ENCODE data around the gene MRPL43. TPM values are rescaled to one million over a fixed set of nuclear protein-coding genes. Genes with fewer than 3 reads are reported as not detected.
A peak's percentile ranks its signal among the peaks of the same experiment; 100 is the strongest.

The MRPL43 gene
- total and polyA plus RNA-seq, 9 of the 15 experiments (the other 6 are each of a cell fraction or from before 2014, with no cell fraction given) = 15.1 to 63.7 (median 37.2) TPM

DNA sequence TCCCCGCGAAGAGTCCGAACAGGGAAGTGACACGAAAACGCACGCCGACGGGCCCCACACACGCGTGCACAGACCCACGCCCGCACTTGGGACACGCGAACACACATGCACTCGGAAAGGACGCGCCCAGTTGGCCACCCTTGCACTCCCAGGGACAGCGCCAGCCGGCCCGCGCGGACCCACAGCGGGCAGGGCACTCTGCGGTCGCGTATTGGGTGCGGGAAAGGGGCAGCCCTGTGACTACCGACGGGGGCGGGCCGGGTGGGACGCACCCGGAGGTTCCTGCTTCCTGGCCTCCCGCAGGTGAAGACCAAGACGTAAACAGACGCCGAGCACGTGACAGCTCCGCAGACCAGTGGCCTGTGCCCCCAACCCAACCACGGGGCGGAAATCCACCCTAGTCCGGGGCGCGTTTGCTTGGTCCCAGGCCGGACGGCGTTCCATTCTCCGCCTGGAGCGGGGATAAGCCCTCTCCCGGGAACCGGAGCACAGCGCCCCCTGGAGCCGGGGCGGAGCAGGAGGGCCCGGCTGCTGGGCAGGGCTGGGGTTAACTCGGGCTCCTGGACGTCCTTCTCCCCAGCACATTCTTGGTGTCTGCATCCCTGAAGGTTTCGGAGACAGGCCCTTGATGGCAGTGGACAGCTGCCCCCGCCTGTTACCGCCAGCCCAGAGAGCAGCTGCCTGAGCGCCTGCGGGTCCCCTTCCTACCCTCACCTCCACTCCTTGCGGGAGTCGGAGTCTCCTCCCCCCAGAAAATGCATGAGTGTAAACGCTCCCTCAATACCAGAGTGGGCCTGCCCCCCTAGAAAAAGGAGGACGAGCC, 10.3 kb upstream of the MRPL43 start (continued):
- TF ChIP-seq MAFF (IDR thresholded peaks at IDR 0.05; ENCODE audit: low read length) (no peak), ZNF217 (CRISPR knock-in tag; IDR thresholded peaks at IDR 0.05) (no peak), ZNF830 (CRISPR knock-in tag; IDR thresholded peaks at IDR 0.05) (no peak)

GRCh38 chr10:100996678-100997359, 9.5 kb upstream of the MRPL43 start:
- Histone ChIP-seq H3K27ac (ENCODE audit: extremely low read depth, low read depth, low read length) (peak overlapping the region; percentile 93), H2AFZ (ENCODE audit: low read depth, low read length) (peak overlapping the region; percentile 63), H3K4me1 (replicated peaks in 1 of 2; ENCODE audit: control insufficient read depth in 2 of 2, insufficient read depth in 2 of 2, low read length in 2 of 2) (peaks cover 26 to 65% of the 10 kb centered on the region in 2 experiments; a peak in 4 of 5 replicates), H3K9me1 (ENCODE audit: control insufficient read depth, insufficient read depth, low read length) (no peaks in the 10 kb centered on the region), H3K9ac (ENCODE audit: insufficient read depth in 1 of 2, low read depth in 2 of 2, low read length in 2 of 2) (peak overlapping the region; percentile 85 to 90), H3K36me3 (ENCODE audit: control insufficient read depth, insufficient read depth, low read length) (peaks cover 26% of the 10 kb centered on the region; the same call in 2 of the 3 replicates), H3K4me2 (ENCODE audit: insufficient read depth, low read length) (peak overlapping the region; percentile 100), H3K79me2 (ENCODE audit: control insufficient read depth, insufficient read depth, low read length) (peaks cover 51% of the 10 kb centered on the region), H3K4me3 (peak overlapping the region; percentile 76), H3K9me3 (replicated peaks; ENCODE audit: control insufficient read depth, insufficient read depth, low read depth, low read length) (no peaks in the 10 kb centered on the region), H4K20me1 (replicated peaks; ENCODE audit: control insufficient read depth, insufficient read depth, low read length) (no peaks in the 10 kb centered on the region), H3K27me3 (ENCODE audit: control insufficient read depth in 2 of 2, insufficient read depth in 2 of 2, low read length in 2 of 2) (no peaks in the 10 kb centered on the region)
- BruUV-seq (replicated peaks) = TSS peak; percentile 54
- no peak for FAIRE-seq
- CTCF ChIA-PET (ENCODE audit: low intra/inter-chr PET ratio) = interaction anchor here (9.3 kb wide), 1 partner anchor 16 kb away, joined by 150 read pairs; no protein-coding TSS in a partner anchor
- POLR2A ChIA-PET = no interaction called here
- in situ Hi-C loops (cut with MboI) = loop anchor here (25.0 kb wide), 1 partner anchor 1040 kb away; no protein-coding TSS in a partner anchor
- peak; percentile 29 for ATAC-seq
- intact Hi-C loops (cut with micrococcal nuclease) = no loop called here
- DNase-seq (ENCODE audit: extremely low read depth in 1 of 4, low spot score in 3 of 4) = peak; percentile 39 to 72 (median 65)
- WGBS (ENCODE audit: insufficient coverage, low coverage, missing lambda C conversion rate) = 10% methylated on average over 11 of the region's 46 CpGs
- TF ChIP-seq, protein P1, sequence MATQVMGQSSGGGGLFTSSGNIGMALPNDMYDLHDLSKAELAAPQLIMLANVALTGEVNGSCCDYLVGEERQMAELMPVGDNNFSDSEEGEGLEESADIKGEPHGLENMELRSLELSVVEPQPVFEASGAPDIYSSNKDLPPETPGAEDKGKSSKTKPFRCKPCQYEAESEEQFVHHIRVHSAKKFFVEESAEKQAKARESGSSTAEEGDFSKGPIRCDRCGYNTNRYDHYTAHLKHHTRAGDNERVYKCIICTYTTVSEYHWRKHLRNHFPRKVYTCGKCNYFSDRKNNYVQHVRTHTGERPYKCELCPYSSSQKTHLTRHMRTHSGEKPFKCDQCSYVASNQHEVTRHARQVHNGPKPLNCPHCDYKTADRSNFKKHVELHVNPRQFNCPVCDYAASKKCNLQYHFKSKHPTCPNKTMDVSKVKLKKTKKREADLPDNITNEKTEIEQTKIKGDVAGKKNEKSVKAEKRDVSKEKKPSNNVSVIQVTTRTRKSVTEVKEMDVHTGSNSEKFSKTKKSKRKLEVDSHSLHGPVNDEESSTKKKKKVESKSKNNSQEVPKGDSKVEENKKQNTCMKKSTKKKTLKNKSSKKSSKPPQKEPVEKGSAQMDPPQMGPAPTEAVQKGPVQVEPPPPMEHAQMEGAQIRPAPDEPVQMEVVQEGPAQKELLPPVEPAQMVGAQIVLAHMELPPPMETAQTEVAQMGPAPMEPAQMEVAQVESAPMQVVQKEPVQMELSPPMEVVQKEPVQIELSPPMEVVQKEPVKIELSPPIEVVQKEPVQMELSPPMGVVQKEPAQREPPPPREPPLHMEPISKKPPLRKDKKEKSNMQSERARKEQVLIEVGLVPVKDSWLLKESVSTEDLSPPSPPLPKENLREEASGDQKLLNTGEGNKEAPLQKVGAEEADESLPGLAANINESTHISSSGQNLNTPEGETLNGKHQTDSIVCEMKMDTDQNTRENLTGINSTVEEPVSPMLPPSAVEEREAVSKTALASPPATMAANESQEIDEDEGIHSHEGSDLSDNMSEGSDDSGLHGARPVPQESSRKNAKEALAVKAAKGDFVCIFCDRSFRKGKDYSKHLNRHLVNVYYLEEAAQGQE (IDR thresholded peaks at IDR 0.05; ENCODE audit: borderline replicate concordance) = peak; percentile 15; the same call in 1 of the 2 replicates
- TF ChIP-seq, protein P1 (CRISPR knock-in tag; IDR thresholded peaks at IDR 0.05; ENCODE audit: low read depth) = no peak
- TF ChIP-seq, protein P2, sequence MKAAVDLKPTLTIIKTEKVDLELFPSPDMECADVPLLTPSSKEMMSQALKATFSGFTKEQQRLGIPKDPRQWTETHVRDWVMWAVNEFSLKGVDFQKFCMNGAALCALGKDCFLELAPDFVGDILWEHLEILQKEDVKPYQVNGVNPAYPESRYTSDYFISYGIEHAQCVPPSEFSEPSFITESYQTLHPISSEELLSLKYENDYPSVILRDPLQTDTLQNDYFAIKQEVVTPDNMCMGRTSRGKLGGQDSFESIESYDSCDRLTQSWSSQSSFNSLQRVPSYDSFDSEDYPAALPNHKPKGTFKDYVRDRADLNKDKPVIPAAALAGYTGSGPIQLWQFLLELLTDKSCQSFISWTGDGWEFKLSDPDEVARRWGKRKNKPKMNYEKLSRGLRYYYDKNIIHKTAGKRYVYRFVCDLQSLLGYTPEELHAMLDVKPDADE (conservative IDR thresholded peaks at IDR 0.05; ENCODE audit: control insufficient read depth, low read depth, low read length) = 0 out of 2 replicates have a peak, but pooled peaks have one; percentile 53
- no peak for TF ChIP-seq RBM34 (IDR thresholded peaks at IDR 0.05; ENCODE audit: borderline replicate concordance, insufficient read depth, low read length)
- no peak for TF ChIP-seq CTBP1 (IDR thresholded peaks at IDR 0.05; ENCODE audit: borderline replicate concordance)
- TF ChIP-seq PHF8 (IDR thresholded peaks at IDR 0.05; ENCODE audit: borderline replicate concordance, low read length) = peak; percentile 25; the same call in 1 of the 2 replicates
